ENCODE results near the gene TMEM151A.

The TMEM151A gene

GRCh38 chr11:66335531-66336233, 44.0 kb downstream of the TMEM151A start:
- ATAC-seq (replicated peaks; ENCODE audit: extremely low read depth, poor library complexity, severe bottlenecking) (no peak), DNase-seq (ENCODE audit: low spot score in 2 of 2) (no peak)
- peak overlapping the region; percentile 80 for H3K27ac Mint-ChIP-seq (ENCODE audit: low read depth)

GRCh38 chr11:66336234-66337102, 44.8 kb downstream of the TMEM151A start, which contains the start of gene RIN1:
Gene RIN1 (minus strand): TSS chr11:66336434. CDS start chr11:66336402, 32 bp downstream.
- peak; percentile 84 for ATAC-seq (replicated peaks; ENCODE audit: extremely low read depth, poor library complexity, severe bottlenecking)
- Mint-ChIP-seq H3K4me3 (peak within 1 kb of the TSS; percentile 69), H3K4me1 (peaks cover 19% of the 10 kb centered on the region), H3K9me3 (no peaks in the 10 kb centered on the region), H3K27ac (ENCODE audit: low read depth) (peak within 1 kb of the TSS; percentile 80), H3K36me3 (ENCODE audit: insufficient read depth) (peaks cover 20% of the 10 kb centered on the region), H3K27me3 (no peaks in the 10 kb centered on the region)
- DNase-seq (ENCODE audit: low spot score in 2 of 2), result peak in 1 of 2 donors; percentile 36

More at GRCh38 chr11:66335531-66336233, 44.0 kb downstream of the TMEM151A start:
- Mint-ChIP-seq H3K27me3 (no peaks in the 10 kb centered on the region), H3K36me3 (ENCODE audit: insufficient read depth) (peaks cover 18% of the 10 kb centered on the region), H3K9me3 (no peaks in the 10 kb centered on the region), H3K4me1 (peaks cover 18% of the 10 kb centered on the region), H3K4me3 (peak overlapping the region; percentile 69)

GRCh38 chr11:66337103-66337899, 45.6 kb downstream of the TMEM151A start:
- ATAC-seq (replicated peaks; ENCODE audit: extremely low read depth, poor library complexity, severe bottlenecking), result no peak
- Mint-ChIP-seq H3K9me3 (no peaks in the 10 kb centered on the region), H3K4me3 (peak overlapping the region; percentile 69), H3K27ac (ENCODE audit: low read depth) (peak overlapping the region; percentile 80), H3K4me1 (peaks cover 24% of the 10 kb centered on the region), H3K36me3 (ENCODE audit: insufficient read depth) (peaks cover 24% of the 10 kb centered on the region), H3K27me3 (no peaks in the 10 kb centered on the region)
- DNase-seq (ENCODE audit: low spot score in 2 of 2), result no peak

- Mint-ChIP-seq H3K27ac (ENCODE audit: low read depth) (peak overlapping the region; percentile 41), H3K9me3 (no peaks in the 10 kb centered on the region), H3K27me3 (no peaks in the 10 kb centered on the region), H3K36me3 (ENCODE audit: insufficient read depth) (peaks cover 25% of the 10 kb centered on the region), H3K4me3 (no peak overlapping the region), H3K4me1 (peaks cover 35% of the 10 kb centered on the region)
- no peak for ATAC-seq (replicated peaks; ENCODE audit: extremely low read depth, poor library complexity, severe bottlenecking)
- DNase-seq (ENCODE audit: low spot score in 2 of 2), result no peak
Measured at GRCh38 chr11:66338276-66339161, 46.8 kb downstream of the TMEM151A start.

- no peak for DNase-seq (ENCODE audit: low spot score in 2 of 2)
- peak overlapping the region; percentile 41 for H3K27ac Mint-ChIP-seq (ENCODE audit: low read depth)
- no peaks in the 10 kb centered on the region for H3K9me3 Mint-ChIP-seq
- H3K4me1 Mint-ChIP-seq, result peaks cover 38% of the 10 kb centered on the region
- peaks cover 25% of the 10 kb centered on the region for H3K36me3 Mint-ChIP-seq (ENCODE audit: insufficient read depth)
- no peak overlapping the region for H3K4me3 Mint-ChIP-seq
- H3K27me3 Mint-ChIP-seq, result no peaks in the 10 kb centered on the region
- ATAC-seq (replicated peaks; ENCODE audit: extremely low read depth, poor library complexity, severe bottlenecking), result no peak
Measured at GRCh38 chr11:66339162-66339675, 47.5 kb downstream of the TMEM151A start.

GRCh38 chr11:66339686-66340483, 48.2 kb downstream of the TMEM151A start:
- DNase-seq (ENCODE audit: low spot score in 2 of 2), result no peak
- no peak overlapping the region for H3K4me3 Mint-ChIP-seq
- no peak overlapping the region for H3K27ac Mint-ChIP-seq (ENCODE audit: low read depth)
- H3K4me1 Mint-ChIP-seq, result peaks cover 45% of the 10 kb centered on the region
- H3K27me3 Mint-ChIP-seq, result no peaks in the 10 kb centered on the region
- ATAC-seq (replicated peaks; ENCODE audit: extremely low read depth, poor library complexity, severe bottlenecking), result no peak
- H3K9me3 Mint-ChIP-seq, result no peaks in the 10 kb centered on the region
- H3K36me3 Mint-ChIP-seq (ENCODE audit: insufficient read depth), result peaks cover 31% of the 10 kb centered on the region

GRCh38 chr11:66340596-66341501, 49.2 kb downstream of the TMEM151A start:
- no peaks in the 10 kb centered on the region for H3K9me3 Mint-ChIP-seq
- no peak overlapping the region for H3K4me3 Mint-ChIP-seq

GRCh38 chr11:66341502-66342126, 49.9 kb downstream of the TMEM151A start:
- no peak for ATAC-seq (replicated peaks; ENCODE audit: extremely low read depth, poor library complexity, severe bottlenecking)
- Mint-ChIP-seq H3K27me3 (no peaks in the 10 kb centered on the region), H3K9me3 (no peaks in the 10 kb centered on the region), H3K27ac (ENCODE audit: low read depth) (no peak overlapping the region), H3K36me3 (ENCODE audit: insufficient read depth) (peaks cover 32% of the 10 kb centered on the region), H3K4me3 (peak overlapping the region; percentile 12), H3K4me1 (peaks cover 45% of the 10 kb centered on the region)
- no peak for DNase-seq (ENCODE audit: low spot score in 2 of 2)

More at GRCh38 chr11:66340596-66341501, 49.2 kb downstream of the TMEM151A start:
- Mint-ChIP-seq H3K4me1 (peaks cover 52% of the 10 kb centered on the region), H3K27me3 (no peaks in the 10 kb centered on the region), H3K27ac (ENCODE audit: low read depth) (no peak overlapping the region), H3K36me3 (ENCODE audit: insufficient read depth) (peaks cover 33% of the 10 kb centered on the region)
- DNase-seq (ENCODE audit: low spot score in 2 of 2), result no peak
- no peak for ATAC-seq (replicated peaks; ENCODE audit: extremely low read depth, poor library complexity, severe bottlenecking)

GRCh38 chr11:66343176-66343575, 51.5 kb downstream of the TMEM151A start:
- DNase-seq (ENCODE audit: low spot score in 2 of 2) (no peak), ATAC-seq (replicated peaks; ENCODE audit: extremely low read depth, poor library complexity, severe bottlenecking) (no peak)
- peak overlapping the region; percentile 96 for H3K4me3 Mint-ChIP-seq
- H3K4me1 Mint-ChIP-seq, result peaks cover 40% of the 10 kb centered on the region
- H3K27ac Mint-ChIP-seq (ENCODE audit: low read depth), result no peak overlapping the region
- no peaks in the 10 kb centered on the region for H3K27me3 Mint-ChIP-seq
- H3K36me3 Mint-ChIP-seq (ENCODE audit: insufficient read depth), result peaks cover 39% of the 10 kb centered on the region
- no peaks in the 10 kb centered on the region for H3K9me3 Mint-ChIP-seq

All from central memory CD8-positive, alpha-beta T cell (primary cell).